ENCODE measurements around the gene TUNAR. TPM values are rescaled to one million over a fixed set of nuclear protein-coding genes. Genes with fewer than 3 reads are reported as not detected.

TUNAR gene
- not detected for total RNA-seq

DNA sequence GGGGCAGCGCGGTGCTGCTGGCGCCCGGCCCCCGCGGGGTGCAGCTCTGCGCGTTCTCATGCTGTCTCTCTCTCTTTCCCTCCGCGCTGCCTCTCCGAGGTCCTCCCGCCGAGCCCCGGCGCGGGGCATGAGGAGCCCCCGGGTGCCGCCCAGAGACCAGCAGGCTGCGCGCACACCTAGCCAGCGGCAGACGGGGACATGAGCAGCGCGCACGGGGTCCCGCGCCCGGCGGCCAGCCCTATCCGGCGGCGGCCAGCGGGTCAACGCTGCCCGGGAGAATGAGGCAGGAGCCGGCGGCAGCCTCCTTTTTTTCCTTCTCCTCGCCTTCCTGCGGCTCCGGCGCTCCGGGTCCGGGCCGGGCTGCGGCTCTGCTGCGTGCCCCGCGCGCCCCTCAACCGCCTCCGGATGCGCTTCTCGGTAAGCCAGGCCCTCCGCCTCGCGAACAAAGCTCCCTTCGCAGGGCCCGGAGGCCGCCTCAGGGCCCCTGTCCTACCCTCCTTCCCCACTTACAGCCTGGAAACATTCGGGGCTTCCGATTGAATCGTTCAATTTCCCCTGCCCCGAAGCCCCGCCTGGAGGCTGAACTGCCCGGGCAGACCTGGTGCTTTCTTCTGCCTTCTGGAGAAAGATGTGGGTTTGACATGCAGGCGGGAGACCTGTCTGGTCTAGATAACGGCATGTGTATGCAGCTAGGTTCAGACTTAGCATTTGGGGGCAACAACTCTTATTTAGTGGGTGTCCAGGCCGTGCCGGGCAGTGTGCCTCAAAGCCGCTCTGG lies at the start of gene TUNAR:
Gene TUNAR (plus strand): TSS at position 72 of the 778 bp plus-strand sequence.
- no peak for DNase-seq (ENCODE audit: low spot score)

DNA sequence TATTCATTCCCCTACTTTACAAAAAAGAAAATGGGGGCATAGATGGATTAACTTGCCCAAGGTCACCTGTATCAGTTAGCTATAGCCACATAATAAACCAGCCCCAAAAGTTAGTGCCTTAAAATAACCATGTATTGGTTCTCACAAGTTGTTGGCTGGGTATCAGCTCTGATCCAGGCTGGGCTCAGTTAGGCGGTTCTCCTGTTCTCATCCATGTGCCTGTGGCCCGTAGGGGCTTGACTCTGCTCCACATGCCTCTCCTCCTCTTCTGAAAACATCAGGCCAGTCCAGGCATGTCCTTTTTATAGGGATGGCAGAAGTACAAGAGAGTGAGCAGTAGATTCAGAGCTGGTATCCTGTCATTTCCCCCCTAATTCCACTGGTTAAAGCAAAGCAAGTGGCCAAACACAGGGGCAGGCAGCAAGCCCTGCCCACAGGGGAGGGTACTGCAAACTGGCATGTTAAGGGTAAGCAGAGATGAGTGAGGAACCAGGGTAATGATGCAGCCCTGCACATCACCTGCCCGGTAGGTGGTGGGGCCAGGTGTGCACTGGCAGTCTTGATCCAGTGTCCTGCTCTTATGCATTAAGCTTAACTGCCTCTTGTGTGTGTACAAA lies 47.9 kb upstream of the TUNAR start:
- DNase-seq (ENCODE audit: low spot score), result no peak

DNA sequence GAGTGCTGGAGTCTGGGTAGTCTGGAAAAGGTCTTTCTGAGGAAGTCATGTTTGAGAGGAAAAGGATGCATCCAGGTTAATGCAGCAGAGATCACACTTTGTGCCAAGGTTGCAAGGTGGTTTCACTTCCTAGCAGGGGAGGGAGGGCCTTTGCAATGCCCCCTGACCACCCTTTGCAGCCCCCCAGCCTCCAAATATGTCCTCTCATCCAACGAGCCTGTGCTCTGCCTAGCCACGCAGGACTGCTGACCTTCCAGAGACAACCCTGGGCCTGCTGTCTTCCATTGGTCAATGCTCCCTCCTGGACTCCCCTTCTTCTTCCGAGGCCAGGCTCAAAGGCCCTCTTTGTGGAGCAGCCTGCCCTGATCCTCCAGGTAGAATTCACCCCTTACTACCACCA lies 47.3 kb upstream of the TUNAR start:
- DNase-seq (ENCODE audit: low spot score), result no peak

DNA sequence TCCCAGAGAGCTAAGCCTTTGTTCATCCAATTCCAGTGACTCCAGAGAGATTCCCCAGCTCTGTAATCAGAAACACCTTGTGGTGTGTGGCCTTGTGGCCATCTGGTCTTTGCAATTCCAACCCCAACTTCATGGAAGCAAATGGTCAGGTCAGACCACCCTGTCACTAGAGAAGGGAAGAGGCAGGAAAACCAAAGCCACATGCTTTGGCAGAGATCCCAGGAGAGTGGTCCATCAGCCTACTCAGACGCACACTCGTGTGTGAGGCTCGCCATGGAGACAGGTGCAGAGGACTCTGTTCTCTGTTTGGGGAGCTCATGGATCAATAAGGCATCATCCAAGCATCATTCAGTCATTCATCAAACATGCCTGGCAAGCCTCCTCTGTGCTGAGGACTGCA lies 46.2 kb upstream of the TUNAR start:
- DNase-seq (ENCODE audit: low spot score), result no peak

DNA sequence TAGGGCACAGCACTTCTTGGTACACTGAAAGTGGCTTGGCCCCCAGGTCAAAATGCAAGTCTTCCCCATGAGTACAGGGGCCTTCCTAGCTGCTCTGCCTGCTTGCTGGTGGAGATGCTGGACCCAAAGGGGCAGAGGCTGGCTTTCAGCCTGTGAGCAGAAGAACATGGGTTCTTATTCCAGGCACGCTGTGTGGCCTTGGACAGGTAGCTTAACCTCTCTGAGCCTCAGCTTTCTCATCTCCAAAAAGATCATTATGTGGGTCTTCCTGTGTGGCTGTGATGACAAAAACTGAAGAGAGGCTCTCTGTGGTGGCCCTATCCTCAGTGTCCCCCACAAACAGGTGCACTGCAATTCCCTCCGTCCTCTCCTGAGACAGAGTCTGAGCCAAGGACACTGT lies 45.6 kb upstream of the TUNAR start:
- no peak for DNase-seq (ENCODE audit: low spot score)

DNA sequence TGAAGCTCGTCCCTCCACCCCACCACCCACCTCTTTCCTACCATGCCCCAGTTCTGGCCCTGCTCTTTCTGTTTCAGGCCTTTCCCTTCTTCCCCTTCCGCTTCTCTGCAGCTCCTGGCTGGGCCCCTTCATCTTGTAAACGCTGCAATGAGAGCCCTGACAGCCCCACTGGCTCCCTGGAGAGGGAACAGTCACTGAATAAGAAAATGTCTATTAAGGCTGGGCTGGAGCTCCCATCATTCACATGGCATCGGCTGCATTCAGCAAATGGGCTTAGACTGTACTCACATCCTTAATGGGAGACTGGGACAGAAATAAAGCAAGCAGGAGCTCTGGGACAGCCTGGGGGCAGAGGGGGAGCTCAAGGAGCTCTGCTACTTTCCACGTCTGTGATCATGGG lies 45.2 kb upstream of the TUNAR start:
- DNase-seq (ENCODE audit: low spot score), result no peak

DNA sequence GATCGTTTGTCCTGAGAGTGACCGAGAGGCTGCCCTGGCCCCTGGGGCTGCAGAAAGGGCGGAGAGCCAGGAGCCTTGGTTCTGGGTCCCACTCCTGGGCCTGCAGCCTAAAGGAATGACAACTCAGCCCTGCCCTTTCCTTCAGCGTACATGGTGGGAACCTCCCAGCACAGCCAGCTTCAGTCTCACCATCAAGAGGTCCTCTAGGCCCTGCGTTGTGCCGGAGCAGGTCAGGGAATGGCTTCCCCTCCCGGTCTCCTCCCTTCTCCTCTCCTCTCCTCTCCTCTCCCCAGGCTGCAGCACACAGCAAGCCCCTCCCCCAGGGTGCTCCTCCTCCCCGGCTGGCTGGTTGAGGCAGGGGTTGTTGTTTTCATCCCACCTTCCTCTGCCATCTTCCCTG lies 44.6 kb upstream of the TUNAR start:
- DNase-seq (ENCODE audit: low spot score), result no peak

DNA sequence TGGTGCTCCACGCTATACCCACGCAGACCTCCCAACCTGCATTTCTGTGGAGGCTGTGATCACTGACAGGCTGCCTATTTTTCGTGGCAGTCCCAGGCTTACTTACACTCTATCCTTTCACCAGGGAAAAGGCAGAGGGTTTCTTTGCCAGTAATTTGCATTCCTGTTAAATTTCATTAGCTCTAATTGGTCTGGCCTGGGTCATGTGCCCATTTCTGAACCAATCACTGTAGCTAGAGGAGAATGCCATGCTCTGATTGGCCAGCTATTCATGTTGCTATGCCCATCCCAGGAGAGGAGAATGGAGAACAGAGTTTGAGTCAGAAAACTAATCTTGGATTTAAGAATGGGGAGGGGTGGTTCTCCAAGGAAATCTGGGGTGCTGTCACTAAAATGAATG lies 43.2 kb upstream of the TUNAR start:
- no peak for DNase-seq (ENCODE audit: low spot score)

DNA sequence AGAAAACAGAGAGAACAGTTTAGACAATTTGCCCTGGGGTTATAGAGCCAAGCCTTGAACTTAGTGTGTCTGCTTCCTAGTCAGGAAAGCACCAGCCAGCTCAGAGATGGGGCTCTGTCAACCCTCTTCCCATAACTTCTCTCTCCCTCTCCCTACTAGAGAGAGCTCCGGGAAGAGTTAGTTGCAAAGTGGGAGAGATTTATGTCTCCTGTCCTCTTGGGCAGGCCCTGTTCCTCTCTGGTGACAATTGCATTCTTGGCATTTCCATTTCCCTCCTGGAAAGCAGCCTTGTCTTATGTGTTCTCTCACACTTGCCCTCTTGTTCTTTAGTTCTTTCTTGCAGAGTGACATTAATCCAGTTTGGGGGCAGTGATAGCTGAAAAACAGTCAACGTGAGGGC lies 42.1 kb upstream of the TUNAR start:
- no peak for DNase-seq (ENCODE audit: low spot score)

DNA sequence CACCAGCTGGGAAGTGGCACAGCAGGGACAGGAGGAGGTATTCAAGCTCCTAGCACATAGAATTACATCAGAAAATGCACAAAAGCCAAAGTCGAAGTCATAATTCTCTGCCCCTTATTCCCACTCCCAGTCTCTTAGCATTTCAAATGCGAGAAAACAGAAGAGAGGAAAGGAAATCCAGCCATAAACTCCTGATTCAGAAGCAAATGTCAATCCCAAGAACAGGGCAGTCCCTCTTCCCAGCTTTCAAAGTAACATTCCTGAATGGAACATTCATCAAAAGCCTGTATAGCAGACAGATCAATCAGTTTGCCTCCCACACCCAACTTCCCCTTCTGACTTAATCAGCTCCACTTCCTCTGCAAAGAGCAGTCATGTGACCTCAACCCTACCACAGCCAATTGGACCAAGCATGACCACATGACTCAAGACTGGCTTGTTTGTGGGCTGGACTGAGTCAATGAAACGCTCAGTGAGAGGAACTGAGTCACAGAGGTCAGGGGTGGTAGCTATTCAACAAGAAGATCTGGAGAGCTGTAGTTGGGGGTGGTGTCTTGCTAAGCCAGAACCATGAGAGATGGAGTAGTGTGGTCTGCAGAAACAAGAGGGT lies 41.4 kb upstream of the TUNAR start:
- DNase-seq (ENCODE audit: low spot score), result no peak

DNA sequence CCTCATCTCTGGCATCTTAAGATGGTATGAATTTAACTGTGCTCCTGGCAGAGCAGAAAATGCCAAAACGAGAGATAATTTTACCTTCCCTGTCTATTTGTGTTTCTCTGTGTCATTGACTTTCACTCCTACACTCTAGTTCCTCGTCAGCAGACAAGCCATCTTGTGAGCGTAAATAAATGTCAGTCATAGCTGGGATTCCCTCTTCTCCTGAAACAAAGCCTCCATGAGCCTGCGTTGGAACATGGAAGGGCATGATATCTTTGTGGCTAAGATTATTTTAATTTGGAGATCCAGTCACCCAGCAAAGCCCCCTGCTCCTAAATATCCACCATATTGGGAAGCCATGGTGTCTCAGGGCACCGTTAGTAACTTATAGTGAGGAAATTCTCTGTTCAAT lies 37.8 kb upstream of the TUNAR start:
- DNase-seq (ENCODE audit: low spot score), result no peak

DNA sequence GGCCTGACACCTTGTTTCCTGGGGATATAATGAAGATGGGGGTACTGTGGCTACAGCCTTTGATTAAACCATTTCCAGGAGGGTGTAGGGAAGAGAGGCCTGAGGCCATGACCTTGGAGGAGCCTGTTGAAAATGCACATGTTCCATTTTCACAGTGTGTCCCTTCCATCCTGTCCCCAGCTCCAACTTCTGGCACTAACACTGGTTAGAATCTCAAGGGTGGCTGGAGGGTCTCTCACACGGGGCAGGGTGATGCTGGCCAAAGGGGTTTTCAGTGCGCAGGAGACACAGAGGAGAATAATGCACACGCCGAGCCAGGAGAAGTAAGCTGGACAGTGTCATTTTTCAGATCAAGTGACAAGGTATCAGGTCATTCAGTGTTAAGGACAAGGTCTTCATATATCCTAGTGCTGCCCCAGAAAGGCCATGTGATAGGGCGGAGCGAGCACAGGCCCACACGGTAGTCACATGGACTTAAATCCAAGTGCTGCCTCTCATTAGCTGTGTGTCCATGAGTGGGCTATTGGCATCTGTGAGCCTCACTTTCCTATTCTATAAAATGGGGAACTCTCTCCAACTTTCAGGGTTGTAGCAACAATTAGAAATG lies 36.4 kb upstream of the TUNAR start:
- DNase-seq (ENCODE audit: low spot score), result no peak

DNA sequence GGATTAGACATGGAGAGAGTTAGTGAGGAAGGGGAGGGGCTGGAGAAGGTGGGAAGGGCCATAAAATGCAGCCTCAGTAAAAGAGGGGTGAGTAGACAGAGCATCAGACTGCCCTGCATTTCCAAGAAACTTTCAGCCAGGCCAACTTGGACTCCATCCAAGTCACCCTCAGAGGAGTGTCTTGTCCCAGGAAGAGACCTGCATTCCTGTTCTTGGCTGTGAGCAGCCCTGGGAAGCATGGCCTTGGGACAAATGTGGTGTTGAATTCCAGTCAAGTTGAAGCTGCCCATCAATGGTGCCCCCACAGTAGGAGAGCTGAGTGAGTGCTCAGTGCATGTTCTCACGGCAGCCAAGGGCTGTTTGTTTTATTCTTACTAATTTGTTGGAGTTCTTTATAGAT lies 35.0 kb upstream of the TUNAR start:
- DNase-seq (ENCODE audit: low spot score), result no peak

DNA sequence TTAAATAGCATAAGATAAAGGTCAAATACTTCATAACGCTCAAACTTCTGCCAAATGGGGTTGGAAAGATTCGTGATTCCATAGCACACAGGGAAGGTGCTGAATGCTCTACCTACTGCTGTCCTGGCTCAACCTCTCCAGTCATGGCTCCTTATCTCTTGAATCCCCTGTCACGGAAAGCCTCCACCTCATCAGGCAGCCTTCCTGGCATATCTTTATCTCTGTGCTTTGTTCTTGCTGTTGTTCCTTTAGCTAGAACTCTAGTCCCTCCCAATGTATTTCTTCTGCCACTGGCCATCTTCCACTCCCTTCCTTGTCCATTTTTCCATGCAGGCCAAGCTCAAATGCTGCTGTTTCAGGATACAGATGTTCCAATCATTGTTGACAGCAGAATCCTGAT lies 26.9 kb upstream of the TUNAR start:
- DNase-seq (ENCODE audit: low spot score), result no peak

DNA sequence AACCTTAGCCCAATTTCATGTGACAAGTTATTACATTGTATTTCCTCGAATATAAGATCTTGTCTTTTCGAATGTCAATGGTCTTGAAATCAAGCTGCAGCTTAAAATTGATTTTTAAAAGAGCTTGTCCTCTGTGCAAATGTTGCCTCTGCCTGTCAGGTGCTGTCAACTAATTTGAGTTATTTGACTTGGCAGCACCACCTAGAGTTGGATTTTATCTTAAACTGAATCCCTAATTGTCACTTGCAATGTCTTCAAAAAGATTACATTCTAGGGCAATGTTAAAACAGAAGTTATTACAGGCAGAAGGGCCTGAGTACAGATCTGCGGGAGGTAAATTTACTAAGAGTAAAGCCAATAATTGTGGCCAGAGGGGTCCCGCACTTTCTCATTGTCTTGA lies 26.2 kb upstream of the TUNAR start:
- DNase-seq (ENCODE audit: low spot score), result no peak

DNA sequence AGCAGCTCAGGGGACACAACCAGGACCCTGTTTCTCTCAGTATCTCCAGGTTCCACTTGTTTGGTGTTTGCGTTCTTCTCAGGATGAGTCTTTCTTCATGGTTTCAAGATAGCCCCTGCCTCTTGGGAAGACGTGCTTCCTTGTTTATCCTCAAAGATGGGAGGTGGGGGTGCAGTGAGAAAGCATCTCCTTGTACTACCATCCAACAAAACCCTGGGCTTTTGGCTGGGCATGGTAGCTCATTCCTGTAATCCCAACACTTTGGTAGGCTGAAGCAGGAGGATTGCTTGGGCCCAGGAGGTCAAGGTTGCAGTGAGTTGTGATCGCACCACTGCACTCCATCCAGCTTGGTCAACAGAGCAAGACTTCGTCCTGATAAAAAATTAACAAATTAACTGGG lies 21.0 kb upstream of the TUNAR start:
- no peak for DNase-seq (ENCODE audit: low spot score)

DNA sequence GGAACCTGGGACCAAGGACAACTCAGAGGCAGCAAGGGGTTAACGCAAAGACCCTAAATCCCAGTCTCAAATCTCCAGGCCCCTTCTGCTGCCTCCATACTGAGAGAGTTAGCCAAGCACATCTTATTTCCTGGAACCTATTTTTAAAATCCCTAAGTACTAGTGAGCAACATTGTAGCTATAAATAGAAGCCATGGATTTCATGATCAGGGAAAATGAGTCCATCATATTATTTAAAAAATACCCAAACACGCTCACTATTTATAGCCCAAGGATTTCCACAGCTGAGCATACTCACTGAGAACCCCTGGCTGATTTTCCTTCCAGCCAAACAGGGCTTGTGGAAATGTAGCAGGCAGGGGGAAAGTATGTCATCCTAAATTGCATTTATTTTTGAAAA lies 19.4 kb upstream of the TUNAR start:
- no peak for DNase-seq (ENCODE audit: low spot score)

DNA sequence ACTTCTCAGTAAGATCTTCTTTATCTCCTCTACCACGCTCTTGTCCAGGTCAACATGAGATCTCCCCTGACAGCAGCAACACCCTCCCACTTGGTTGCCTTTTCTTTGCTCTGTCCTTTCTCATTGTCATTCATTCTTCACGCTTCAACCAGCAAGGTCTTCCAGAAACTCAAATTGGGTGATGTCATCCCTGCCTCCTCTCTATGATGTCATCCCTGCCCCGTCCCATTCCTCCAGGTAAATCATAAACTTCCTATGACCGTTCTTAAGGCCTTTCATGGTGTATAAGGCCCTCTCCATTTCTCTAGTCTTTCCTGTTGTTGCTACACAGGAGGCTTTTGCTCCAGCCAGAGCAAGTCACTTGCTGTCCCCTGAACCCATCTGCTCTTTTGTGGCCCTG lies 17.7 kb upstream of the TUNAR start:
- DNase-seq (ENCODE audit: low spot score), result no peak

DNA sequence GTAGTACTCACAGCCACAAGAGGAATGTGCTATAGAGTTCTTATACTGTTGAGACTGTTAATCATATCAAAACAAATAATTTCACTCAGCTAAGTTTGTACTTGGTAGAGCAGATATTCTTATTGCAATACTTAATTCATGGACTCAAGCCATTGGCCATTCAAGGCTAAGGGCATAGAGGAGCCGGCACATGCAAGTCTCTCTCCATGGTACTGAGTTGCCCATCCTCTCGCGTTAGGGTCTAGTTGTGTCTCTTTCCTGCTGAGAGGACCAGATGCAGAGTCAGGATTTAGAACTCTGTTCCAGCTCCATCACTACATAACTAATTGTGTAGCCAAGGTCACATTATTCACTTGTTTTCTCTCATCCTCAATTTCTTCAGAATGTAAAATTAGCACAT lies 14.4 kb upstream of the TUNAR start:
- no peak for DNase-seq (ENCODE audit: low spot score)

DNA sequence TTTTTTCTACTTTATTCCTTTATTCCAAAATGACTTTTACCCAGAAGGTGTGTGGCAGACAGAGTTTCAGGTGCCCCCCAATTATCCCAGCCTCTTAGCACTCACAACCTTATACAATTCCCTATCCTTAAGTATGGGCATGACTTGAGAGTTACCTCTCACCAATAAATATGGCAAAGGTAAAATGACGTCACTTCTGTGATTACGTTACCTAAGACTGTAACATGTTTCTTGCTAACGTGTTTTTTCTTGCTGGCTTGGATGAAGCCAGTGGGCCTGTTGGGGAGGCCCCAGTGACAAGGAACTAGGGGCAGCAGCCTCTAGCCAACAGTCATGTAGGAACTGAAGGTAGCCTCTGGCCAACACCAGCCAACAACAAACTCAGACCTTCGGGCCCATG lies 13.3 kb upstream of the TUNAR start:
- DNase-seq (ENCODE audit: low spot score), result no peak

DNA sequence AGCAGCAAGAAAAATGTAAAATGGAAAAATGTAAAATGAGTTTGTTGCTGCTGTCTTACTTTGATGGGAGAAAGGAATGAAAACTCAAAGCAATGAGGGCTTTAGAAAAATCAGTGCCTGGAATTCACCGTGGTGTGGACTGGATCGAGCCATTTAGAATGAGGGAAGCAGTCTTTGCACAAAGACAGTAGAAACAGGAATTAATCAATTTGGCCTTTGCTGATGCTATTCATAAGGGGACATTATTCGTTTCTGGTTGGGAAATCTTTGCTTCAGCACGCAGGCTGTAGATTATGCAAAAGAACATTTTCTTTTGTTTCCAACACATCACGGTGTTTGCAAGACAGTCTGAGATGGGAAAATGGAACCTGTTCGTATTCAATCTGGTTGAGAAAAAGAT lies 6.9 kb upstream of the TUNAR start:
- no peak for DNase-seq (ENCODE audit: low spot score)

DNA sequence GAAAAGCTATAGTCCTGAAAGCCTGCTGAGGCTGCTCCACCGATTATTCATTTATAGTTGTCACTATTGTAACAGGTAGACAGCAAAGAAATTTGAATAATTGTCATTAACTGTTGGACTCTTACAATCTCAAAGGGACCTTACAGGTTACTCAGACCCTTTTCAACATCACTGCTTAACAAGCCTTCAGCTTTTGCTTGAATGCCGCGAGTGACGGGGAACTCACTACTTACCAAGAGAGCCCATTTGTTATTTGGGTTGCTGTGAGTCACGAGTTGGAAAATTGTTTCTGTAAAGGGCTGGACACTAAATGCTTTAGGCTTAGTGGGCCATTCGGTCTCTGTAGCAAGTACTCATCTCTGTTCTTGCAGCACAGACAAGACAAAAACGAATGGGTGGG lies 5.9 kb upstream of the TUNAR start:
- DNase-seq (ENCODE audit: low spot score), result no peak

DNA sequence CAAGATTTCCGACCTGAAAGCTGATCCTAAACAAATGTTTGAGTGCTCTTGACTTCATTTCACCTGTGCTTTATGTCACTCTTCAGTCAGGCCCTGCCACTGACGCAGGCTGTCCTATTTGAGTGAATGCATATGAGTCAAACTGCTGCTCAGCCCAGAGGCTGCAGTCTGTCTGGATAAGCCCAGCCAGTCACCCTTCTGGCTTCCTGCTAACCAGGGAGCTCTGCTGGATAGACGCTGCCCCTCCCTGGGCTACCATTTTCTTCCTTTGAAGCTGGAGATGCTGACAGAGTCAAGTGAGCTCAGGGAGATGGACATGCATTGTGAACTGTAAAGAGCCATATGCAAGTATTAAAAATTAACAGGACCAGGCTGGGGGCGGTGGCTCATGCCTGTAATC lies 5.1 kb upstream of the TUNAR start:
- DNase-seq (ENCODE audit: low spot score), result no peak
